Endodermal cell (in vitro differentiated cells): ENCODE data around the gene LAIR1. TPM values are rescaled to one million over a fixed set of nuclear protein-coding genes. Genes with fewer than 3 reads are reported as not detected.

Experiments used
- DNase-seq: peaks from one replicate; pipeline ENCODE4 v3.0.0-alpha.2; 2017
- H3K27ac ChIP-seq: 2 replicates; pipeline ENCODE4 v1.5.1; 2013; ENCODE audit warnings: mild to moderate bottlenecking, low read depth, low read length, moderate library complexity
- H3K27me3 ChIP-seq: 2 replicates; pipeline ENCODE4 v1.6.1; 2013; ENCODE audit warnings: mild to moderate bottlenecking, low read length, moderate library complexity; ENCODE audit not compliant: insufficient read depth, control insufficient read depth, poor library complexity, severe bottlenecking
- H3K36me3 ChIP-seq: 2 replicates; pipeline ENCODE4 v1.7.0; 2013; ENCODE audit warnings: mild to moderate bottlenecking, low read length, moderate library complexity; ENCODE audit not compliant: control insufficient read depth, insufficient read depth
- H3K4me1 ChIP-seq: one replicate; pipeline ENCODE4 v1.7.0; 2013; ENCODE audit warnings: low read length; ENCODE audit not compliant: control insufficient read depth, insufficient read depth
- H3K4me3 ChIP-seq: 2 replicates; pipeline ENCODE4 v1.5.1; 2013; ENCODE audit warnings: mild to moderate bottlenecking, low read length, moderate library complexity
- H3K9ac ChIP-seq: 2 replicates; pipeline ENCODE4 v1.6.1; 2013; ENCODE audit warnings: mild to moderate bottlenecking, low read length, moderate library complexity; ENCODE audit not compliant: poor library complexity, severe bottlenecking; ENCODE audit errors: extremely low read depth
- H3K9me3 ChIP-seq: 2 replicates; pipeline ENCODE4 v1.6.1; 2013; ENCODE audit warnings: mild to moderate bottlenecking, low read length, moderate library complexity; ENCODE audit not compliant: control insufficient read depth
- H3K27ac Mint-ChIP-seq: 2 replicates; pipeline ENCODE4 v1.8.0; 2020; ENCODE audit warnings: mixed read lengths
- H3K27me3 Mint-ChIP-seq: 2 replicates; pipeline ENCODE4 v1.8.0; 2021; ENCODE audit warnings: mild to moderate bottlenecking, mixed read lengths; ENCODE audit not compliant: insufficient read depth
- H3K36me3 Mint-ChIP-seq: 2 replicates; pipeline ENCODE4 v1.8.0; 2020; ENCODE audit warnings: low read depth, mixed read lengths
- H3K4me1 Mint-ChIP-seq: 2 replicates; pipeline ENCODE4 v1.8.0; 2020; ENCODE audit warnings: mixed read lengths
- H3K4me3 Mint-ChIP-seq: 2 replicates; pipeline ENCODE4 v1.8.0; 2020; ENCODE audit warnings: mild to moderate bottlenecking, moderate library complexity, mixed read lengths
- H3K9me3 Mint-ChIP-seq: 2 replicates; pipeline ENCODE4 v1.8.0; 2020; ENCODE audit warnings: mild to moderate bottlenecking, mixed read lengths
- CTCF ChIP-seq: fragments of 200-600 bp; sonication (generic); conservative IDR thresholded peaks from 2 replicates; pipeline ENCODE4 v1.5.0; 2021; ENCODE audit warnings: antibody characterized with exemption, mild to moderate bottlenecking
- WGBS, 2 experiments: methylation state at CpG; one replicate each; pipeline versions ENCODE4 v1.1.5 to v1.1.7; 2013; ENCODE audit warnings: missing lambda C conversion rate in 2 of 2, mixed read lengths in 1 of 2; ENCODE audit not compliant: insufficient coverage in 1 of 2, insufficient read length in 1 of 2; 5-methylcytosine and 5-hydroxymethylcytosine counted together
- total RNA-seq, 2 donors: library from RNA; stranded (reverse); fragmentation: NEBNext Ultra II Directional in 1 of 2; extraction: Animal tissue kit (Norgen Biotek cat#: 25700) in 1 of 2; gene quantifications; 2 replicates in 1 of 2; 3 replicates in 1 of 2; pipeline ENCODE4 v1.2.1, GENCODE V29; 2021

The LAIR1 gene
- total RNA-seq, 2 donors from 2014 or later: not detected

- Histone ChIP-seq H3K4me3 (no peak overlapping the region), H3K4me1 (no peaks in the 10 kb centered on the region), H3K27ac (no peak overlapping the region), H3K36me3 (no peaks in the 10 kb centered on the region), H3K9me3 (no peaks in the 10 kb centered on the region), H3K9ac (no peak overlapping the region), H3K27me3 (no peaks in the 10 kb centered on the region)
- Mint-ChIP-seq H3K27me3 (peaks cover 7% of the 10 kb centered on the region), H3K9me3 (no peaks in the 10 kb centered on the region), H3K27ac (no peak overlapping the region), H3K4me1 (no peaks in the 10 kb centered on the region), H3K36me3 (no peaks in the 10 kb centered on the region), H3K4me3 (no peak overlapping the region)
- no peak for DNase-seq
- WGBS, 2 experiments: 93 to 100% methylated on average over 2 to 4 of the region's 4 CpGs
- no peak for TF ChIP-seq CTCF
These were observed 20.9 kb downstream of the LAIR1 start for GRCh38 chr19:54343868-54344267.

- Histone ChIP-seq H3K4me1 (no peaks in the 10 kb centered on the region), H3K9ac (no peak overlapping the region), H3K27ac (no peak overlapping the region), H3K36me3 (no peaks in the 10 kb centered on the region), H3K27me3 (no peaks in the 10 kb centered on the region), H3K4me3 (no peak overlapping the region), H3K9me3 (no peaks in the 10 kb centered on the region)
- Mint-ChIP-seq H3K27me3 (peaks cover 2% of the 10 kb centered on the region), H3K27ac (no peak overlapping the region), H3K9me3 (no peaks in the 10 kb centered on the region), H3K4me3 (no peak overlapping the region), H3K4me1 (peaks cover 3% of the 10 kb centered on the region), H3K36me3 (no peaks in the 10 kb centered on the region)
- DNase-seq: no peak
- no peak for TF ChIP-seq CTCF
- 84 to 86% methylated on average over 8 of the region's 8 CpGs for WGBS, 2 experiments
These were observed 23.4 kb downstream of the LAIR1 start for GRCh38 chr19:54341295-54341694.

- Mint-ChIP-seq H3K9me3 (no peaks in the 10 kb centered on the region), H3K27ac (no peak overlapping the region), H3K36me3 (no peaks in the 10 kb centered on the region), H3K4me1 (peaks cover 8% of the 10 kb centered on the region), H3K4me3 (no peak overlapping the region), H3K27me3 (peaks cover 2% of the 10 kb centered on the region)
- Histone ChIP-seq H3K4me1 (no peaks in the 10 kb centered on the region), H3K9ac (no peak overlapping the region), H3K27me3 (no peaks in the 10 kb centered on the region), H3K4me3 (no peak overlapping the region), H3K36me3 (no peaks in the 10 kb centered on the region), H3K9me3 (no peaks in the 10 kb centered on the region), H3K27ac (no peak overlapping the region)
- no peak for DNase-seq
- WGBS, 2 experiments: 80 to 81% methylated on average over 5 to 9 of the region's 9 CpGs
- no peak for TF ChIP-seq CTCF
These were observed 24.9 kb downstream of the LAIR1 start for GRCh38 chr19:54339646-54340358.
